Panc1 (cell line): ENCODE data around the gene TMC8. TPM values are rescaled to one million over a fixed set of nuclear protein-coding genes. Genes with fewer than 3 reads are reported as not detected.
"Not testable (repeated sequence)": the region's sequence is repeated elsewhere in the genome, so short reads cannot be mapped to it uniquely, and the experiment has no call there.

ENCODE experiments used
- ATAC-seq: fragments of 200-7000 bp; cut with Tn5 transposase; 2 replicates; pipeline ENCODE4 v1.9.1; 2020; ENCODE audit warnings: mild to moderate bottlenecking, moderate library complexity
- Bru-seq: library from RNA; stranded (reverse); fragments of 400-500 nt; gene quantifications from one replicate; lab custom pipeline; 2021; lab: Mats Ljungman, UMichigan
- BruChase-seq, 2 experiments: library from RNA; stranded (reverse); fragments of 400-500 nt; gene quantifications; one replicate each; lab custom pipeline; 2021; lab: Mats Ljungman, UMichigan
- BruUV-seq: library from RNA; stranded (reverse); fragments of 400-500 nt; replicated peaks from 2 replicates; lab custom pipeline; 2021; lab: Mats Ljungman, UMichigan
- CTCF ChIA-PET: fragments of 300-600 bp; sonication (Branson Sonifier 250); formaldehyde crosslinking; loops from one replicate; lab custom pipeline; 2022; ENCODE audit warnings: antibody characterized with exemption; lab: Charles Lee
- POLR2A ChIA-PET: fragments of 300-600 bp; sonication (Branson Sonifier 250); formaldehyde crosslinking; loops from one replicate; lab custom pipeline; 2022; ENCODE audit warnings: antibody characterized with exemption; lab: Charles Lee
- DNase-seq: peaks from one replicate; pipeline ENCODE4 v3.0.0-alpha.2; 2010; ENCODE audit warnings: low read depth, low spot score
- H3K27ac ChIP-seq: 2 replicates; pipeline ENCODE4 v1.5.1; 2011; ENCODE audit warnings: mild to moderate bottlenecking, low read length, inconsistent platforms
- H3K27me3 ChIP-seq: fragments of 200-500 bp; sonication (Bioruptor generic); 2 replicates; pipeline ENCODE4 v1.6.0; 2014; ENCODE audit warnings: low read length, inconsistent platforms; ENCODE audit not compliant: control insufficient read depth, insufficient read depth
- H3K36me3 ChIP-seq: fragments of 200-500 bp; sonication (Bioruptor generic); 2 replicates; pipeline ENCODE4 v1.5.1; 2014; ENCODE audit warnings: inconsistent platforms, mild to moderate bottlenecking, low read length, moderate library complexity; ENCODE audit not compliant: control insufficient read depth, insufficient read depth
- H3K4me1 ChIP-seq: 2 replicates; pipeline ENCODE4 v1.5.1; 2011; ENCODE audit warnings: inconsistent platforms, mild to moderate bottlenecking, low read length, moderate library complexity; ENCODE audit not compliant: control insufficient read depth, insufficient read depth
- H3K4me3 ChIP-seq, 2 experiments: 2 replicates each; pipeline ENCODE4 v1.5.1; 2011 to 2012; ENCODE audit warnings: low read depth in 2 of 2, low read length in 2 of 2, mild to moderate bottlenecking in 2 of 2, inconsistent platforms in 1 of 2, moderate library complexity in 1 of 2
- H3K9me3 ChIP-seq: fragments of 200-500 bp; sonication (Bioruptor generic); 2 replicates; pipeline ENCODE4 v1.5.1; 2014; ENCODE audit warnings: low read depth, mild to moderate bottlenecking, inconsistent platforms, low read length, moderate library complexity; ENCODE audit not compliant: control insufficient read depth, insufficient read depth
- POLR2AphosphoS5 ChIP-seq: IDR thresholded peaks from 2 replicates; pipeline ENCODE4 v1.6.1; 2012; ENCODE audit warnings: mild to moderate bottlenecking, low read depth, low read length, moderate library complexity
- SIN3A ChIP-seq: IDR thresholded peaks from 2 replicates; pipeline ENCODE4 v1.6.1; 2012; ENCODE audit warnings: low read depth, mild to moderate bottlenecking, low read length, moderate library complexity, borderline replicate concordance; ENCODE audit not compliant: insufficient read depth
- TCF7L2 ChIP-seq: IDR thresholded peaks from 2 replicates; pipeline ENCODE4 v1.6.1; 2011; ENCODE audit warnings: mild to moderate bottlenecking, low read depth, low read length, inconsistent platforms
- in situ Hi-C: cut with HindIII; loops from 2 replicates; pipeline ENCODE4 v1.10.0; 2016; ENCODE audit warnings: low sequenced_read_pairs, low pct_unique_long_range_greater_than_20kb
- intact Hi-C: fragments of 100-400 bp; cut with micrococcal nuclease; formaldehyde crosslinking; loops from one replicate; pipeline ENCODE4 v1.10.0; 2022; ENCODE audit not compliant: unreplicated experiment
- long read RNA-seq: library from polyadenylated mRNA; unstranded; transcript quantifications from one replicate; pipeline ENCODE4 v2.0.0, GENCODE V29; 2021; ENCODE audit not compliant: unreplicated experiment
- polyA plus RNA-seq: library from polyadenylated mRNA; unstranded; fragments of >200 nt; gene quantifications from one replicate; pipeline ENCODE4 v1.2.1, GENCODE V29; 2012; ENCODE audit warnings: missing spikeins; ENCODE audit not compliant: insufficient read length
- total RNA-seq: library from RNA; stranded (reverse); gene quantifications from one replicate; pipeline ENCODE4 v1.2.1, GENCODE V29; 2021; ENCODE audit not compliant: unreplicated experiment
- TF ChIP-seq, protein P1 (sequence below), 2 experiments: IDR thresholded peaks; 2 replicates each; pipeline ENCODE4 v1.6.1; 2011 to 2012; ENCODE audit warnings: low read depth in 2 of 2, control low read depth in 1 of 2, low read length in 1 of 2, mild to moderate bottlenecking in 1 of 2, moderate library complexity in 1 of 2; ENCODE audit not compliant: insufficient read depth in 1 of 2
- TF ChIP-seq, protein P2 (sequence below): fragments of 450-650 bp; IDR thresholded peaks from 2 replicates; pipeline ENCODE4 v1.5.1; 2017; ENCODE audit warnings: mild to moderate bottlenecking

The TMC8 gene, protein sequence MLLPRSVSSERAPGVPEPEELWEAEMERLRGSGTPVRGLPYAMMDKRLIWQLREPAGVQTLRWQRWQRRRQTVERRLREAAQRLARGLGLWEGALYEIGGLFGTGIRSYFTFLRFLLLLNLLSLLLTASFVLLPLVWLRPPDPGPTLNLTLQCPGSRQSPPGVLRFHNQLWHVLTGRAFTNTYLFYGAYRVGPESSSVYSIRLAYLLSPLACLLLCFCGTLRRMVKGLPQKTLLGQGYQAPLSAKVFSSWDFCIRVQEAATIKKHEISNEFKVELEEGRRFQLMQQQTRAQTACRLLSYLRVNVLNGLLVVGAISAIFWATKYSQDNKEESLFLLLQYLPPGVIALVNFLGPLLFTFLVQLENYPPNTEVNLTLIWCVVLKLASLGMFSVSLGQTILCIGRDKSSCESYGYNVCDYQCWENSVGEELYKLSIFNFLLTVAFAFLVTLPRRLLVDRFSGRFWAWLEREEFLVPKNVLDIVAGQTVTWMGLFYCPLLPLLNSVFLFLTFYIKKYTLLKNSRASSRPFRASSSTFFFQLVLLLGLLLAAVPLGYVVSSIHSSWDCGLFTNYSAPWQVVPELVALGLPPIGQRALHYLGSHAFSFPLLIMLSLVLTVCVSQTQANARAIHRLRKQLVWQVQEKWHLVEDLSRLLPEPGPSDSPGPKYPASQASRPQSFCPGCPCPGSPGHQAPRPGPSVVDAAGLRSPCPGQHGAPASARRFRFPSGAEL
- total RNA-seq (1.4 TPM), Bru-seq, nascent RNA (percentile 28 among the genes with signal in this experiment), BruChase-seq, experiment 1, labeled RNA remaining after a 2-hour chase (percentile 30 among the genes with signal in this experiment), BruChase-seq, experiment 2, labeled RNA remaining after a 6-hour chase (percentile 28 among the genes with signal in this experiment)
- polyA plus RNA-seq = 1.5 TPM
- long read RNA-seq, partial matches to known transcripts = 5 of 5 reads
- long read RNA-seq, other reads (novel, unspliced or antisense) = 0 of 5 reads

DNA sequence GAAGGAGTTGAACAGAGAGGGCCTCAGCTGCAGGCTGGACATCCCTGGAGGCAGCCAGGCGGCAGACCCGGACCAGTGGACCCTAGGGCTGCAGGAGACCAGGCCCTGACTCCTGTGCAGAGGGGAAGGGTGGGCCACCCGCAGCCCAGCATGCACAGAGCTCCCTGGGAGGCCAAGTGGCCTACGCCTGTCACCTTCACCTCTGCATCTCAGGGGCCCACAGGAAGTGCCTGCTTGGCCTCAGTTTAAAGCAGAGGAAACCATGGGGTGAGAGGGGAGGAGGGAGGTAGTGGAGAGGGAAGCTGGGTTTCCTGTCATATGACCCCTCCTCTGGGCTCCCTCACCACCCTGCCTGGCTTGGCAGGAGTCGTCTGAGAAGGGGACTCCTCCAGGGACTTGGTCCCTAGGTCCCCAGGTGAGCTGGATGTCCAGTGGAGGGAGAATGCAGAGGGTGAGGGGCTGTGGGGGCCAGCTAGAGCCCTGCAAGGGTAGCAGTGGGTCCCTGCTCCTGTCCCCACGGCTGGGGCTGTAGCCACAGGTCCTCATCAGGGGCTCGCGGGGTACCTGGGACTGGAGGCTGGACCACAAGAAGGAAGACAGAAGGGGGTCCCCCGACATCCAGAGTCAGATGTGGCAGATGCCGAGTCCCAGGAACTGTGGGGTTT is at the start of gene TMC8:
Gene TMC8 (plus strand): TSS at position 335 of the 665 bp plus-strand sequence. CDS start 818 bp downstream, outside the sequence.
- TF ChIP-seq POLR2AphosphoS5 = no peak
- ChIA-PET POLR2A (no interaction called here), CTCF (no interaction called here)
- Histone ChIP-seq H3K27ac (no peak within 1 kb of the TSS), H3K4me3 (no peak within 1 kb of the TSS), H3K36me3 (peaks cover 2% of the 10 kb centered on the region; the same call in 1 of the 2 replicates), H3K4me1 (peaks cover 36% of the 10 kb centered on the region), H3K27me3 (no peaks in the 10 kb centered on the region), H3K9me3 (no peaks in the 10 kb centered on the region)
- DNase-seq = no peak
- BruUV-seq = no TSS peak
- intact Hi-C loops (no loop called here), in situ Hi-C loops (no loop called here)
- no peak for ATAC-seq

DNA sequence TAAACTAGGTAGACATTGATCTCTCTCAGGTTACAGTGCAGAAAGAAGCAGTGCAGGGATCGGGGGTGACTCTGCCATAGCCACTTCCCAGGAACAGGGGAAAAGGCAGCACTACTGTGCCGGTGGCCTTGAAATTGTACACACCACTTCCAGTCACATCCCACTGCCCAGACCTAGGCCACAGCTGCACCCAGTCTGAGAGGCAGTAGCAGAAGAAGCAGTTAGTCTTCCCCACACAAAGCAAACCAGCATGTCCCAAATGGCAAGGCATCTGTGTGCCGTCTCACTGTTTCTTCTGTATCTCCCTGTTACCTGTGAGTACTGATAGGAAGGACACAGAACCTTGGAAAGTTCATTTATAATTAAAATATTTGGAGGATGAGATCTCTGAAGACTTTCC is 49.0 kb upstream of the TMC8 start:
- ATAC-seq (no peak), DNase-seq (no peak)
- Histone ChIP-seq H3K4me1 (no peaks in the 10 kb centered on the region), H3K9me3 (no peaks in the 10 kb centered on the region), H3K27ac (no peak overlapping the region), H3K4me3 (no peak overlapping the region), H3K36me3 (no peaks in the 10 kb centered on the region), H3K27me3 (no peaks in the 10 kb centered on the region)
- intact Hi-C loops = no loop called here
- TF ChIP-seq, protein P1, sequence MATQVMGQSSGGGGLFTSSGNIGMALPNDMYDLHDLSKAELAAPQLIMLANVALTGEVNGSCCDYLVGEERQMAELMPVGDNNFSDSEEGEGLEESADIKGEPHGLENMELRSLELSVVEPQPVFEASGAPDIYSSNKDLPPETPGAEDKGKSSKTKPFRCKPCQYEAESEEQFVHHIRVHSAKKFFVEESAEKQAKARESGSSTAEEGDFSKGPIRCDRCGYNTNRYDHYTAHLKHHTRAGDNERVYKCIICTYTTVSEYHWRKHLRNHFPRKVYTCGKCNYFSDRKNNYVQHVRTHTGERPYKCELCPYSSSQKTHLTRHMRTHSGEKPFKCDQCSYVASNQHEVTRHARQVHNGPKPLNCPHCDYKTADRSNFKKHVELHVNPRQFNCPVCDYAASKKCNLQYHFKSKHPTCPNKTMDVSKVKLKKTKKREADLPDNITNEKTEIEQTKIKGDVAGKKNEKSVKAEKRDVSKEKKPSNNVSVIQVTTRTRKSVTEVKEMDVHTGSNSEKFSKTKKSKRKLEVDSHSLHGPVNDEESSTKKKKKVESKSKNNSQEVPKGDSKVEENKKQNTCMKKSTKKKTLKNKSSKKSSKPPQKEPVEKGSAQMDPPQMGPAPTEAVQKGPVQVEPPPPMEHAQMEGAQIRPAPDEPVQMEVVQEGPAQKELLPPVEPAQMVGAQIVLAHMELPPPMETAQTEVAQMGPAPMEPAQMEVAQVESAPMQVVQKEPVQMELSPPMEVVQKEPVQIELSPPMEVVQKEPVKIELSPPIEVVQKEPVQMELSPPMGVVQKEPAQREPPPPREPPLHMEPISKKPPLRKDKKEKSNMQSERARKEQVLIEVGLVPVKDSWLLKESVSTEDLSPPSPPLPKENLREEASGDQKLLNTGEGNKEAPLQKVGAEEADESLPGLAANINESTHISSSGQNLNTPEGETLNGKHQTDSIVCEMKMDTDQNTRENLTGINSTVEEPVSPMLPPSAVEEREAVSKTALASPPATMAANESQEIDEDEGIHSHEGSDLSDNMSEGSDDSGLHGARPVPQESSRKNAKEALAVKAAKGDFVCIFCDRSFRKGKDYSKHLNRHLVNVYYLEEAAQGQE (IDR thresholded peaks at IDR 0.05; ENCODE audit: insufficient read depth in 1 of 2, low read depth in 2 of 2, low read length in 1 of 2) = no peak
- TF ChIP-seq TCF7L2 (no peak), SIN3A (no peak), POLR2AphosphoS5 (no peak)
- TF ChIP-seq, protein P2, sequence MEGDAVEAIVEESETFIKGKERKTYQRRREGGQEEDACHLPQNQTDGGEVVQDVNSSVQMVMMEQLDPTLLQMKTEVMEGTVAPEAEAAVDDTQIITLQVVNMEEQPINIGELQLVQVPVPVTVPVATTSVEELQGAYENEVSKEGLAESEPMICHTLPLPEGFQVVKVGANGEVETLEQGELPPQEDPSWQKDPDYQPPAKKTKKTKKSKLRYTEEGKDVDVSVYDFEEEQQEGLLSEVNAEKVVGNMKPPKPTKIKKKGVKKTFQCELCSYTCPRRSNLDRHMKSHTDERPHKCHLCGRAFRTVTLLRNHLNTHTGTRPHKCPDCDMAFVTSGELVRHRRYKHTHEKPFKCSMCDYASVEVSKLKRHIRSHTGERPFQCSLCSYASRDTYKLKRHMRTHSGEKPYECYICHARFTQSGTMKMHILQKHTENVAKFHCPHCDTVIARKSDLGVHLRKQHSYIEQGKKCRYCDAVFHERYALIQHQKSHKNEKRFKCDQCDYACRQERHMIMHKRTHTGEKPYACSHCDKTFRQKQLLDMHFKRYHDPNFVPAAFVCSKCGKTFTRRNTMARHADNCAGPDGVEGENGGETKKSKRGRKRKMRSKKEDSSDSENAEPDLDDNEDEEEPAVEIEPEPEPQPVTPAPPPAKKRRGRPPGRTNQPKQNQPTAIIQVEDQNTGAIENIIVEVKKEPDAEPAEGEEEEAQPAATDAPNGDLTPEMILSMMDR = no peak
- ChIA-PET POLR2A (no interaction called here), CTCF (no interaction called here)
- in situ Hi-C loops = no loop called here
- no TSS peak for BruUV-seq

DNA sequence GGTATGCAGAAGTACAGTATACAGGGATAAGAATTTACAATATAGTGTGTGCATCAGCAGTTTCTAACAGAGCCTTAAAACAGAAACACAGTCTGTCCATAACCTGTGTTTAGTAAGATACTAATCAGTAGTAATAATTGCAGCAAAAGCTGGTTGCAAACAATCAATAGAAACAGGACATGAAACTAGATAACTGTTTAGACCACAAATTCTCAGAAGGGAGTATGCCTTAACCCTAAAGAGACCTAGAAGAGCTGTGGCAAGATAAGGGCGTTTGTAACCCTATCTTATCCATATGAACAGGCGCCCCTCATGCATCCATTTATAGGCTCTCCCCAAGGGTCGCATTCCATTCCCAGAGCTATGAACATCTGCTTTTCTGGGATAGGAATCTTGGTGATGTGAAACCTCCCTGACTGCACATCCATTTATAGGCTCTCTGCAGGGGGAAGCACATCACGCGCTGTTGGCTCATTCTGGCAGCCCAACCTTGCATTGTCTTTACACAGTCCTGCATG is 48.2 kb upstream of the TMC8 start:
- H3K4me3 ChIP-seq, ATAC-seq, H3K27me3 ChIP-seq, H3K9me3 ChIP-seq, intact Hi-C loops, in situ Hi-C loops, CTCF ChIA-PET, H3K4me1 ChIP-seq, DNase-seq, POLR2A ChIA-PET, BruUV-seq, H3K36me3 ChIP-seq, H3K27ac ChIP-seq: not testable (repeated sequence)
